ENCODE results near the gene EEA1.

DNA sequence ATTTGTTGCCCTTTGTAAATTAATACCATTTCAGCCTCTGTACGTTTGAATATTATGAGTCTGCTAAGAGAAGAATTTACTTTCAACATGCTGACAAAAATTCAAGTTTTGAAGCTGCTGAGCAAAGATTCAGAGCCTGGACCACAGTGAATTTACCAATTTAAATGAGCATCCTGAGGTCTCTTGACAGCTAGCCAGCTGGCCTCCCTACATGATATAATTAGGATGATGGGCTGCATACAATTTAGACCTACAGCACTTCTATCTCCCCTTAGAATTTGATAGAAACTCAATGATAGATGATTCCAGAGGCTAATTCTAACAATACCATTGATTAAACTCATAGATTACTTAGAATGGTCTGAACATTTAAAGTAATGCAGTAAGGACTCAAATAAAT is 10.0 kb upstream of the EEA1 start:
- TF ChIP-seq, protein P1, sequence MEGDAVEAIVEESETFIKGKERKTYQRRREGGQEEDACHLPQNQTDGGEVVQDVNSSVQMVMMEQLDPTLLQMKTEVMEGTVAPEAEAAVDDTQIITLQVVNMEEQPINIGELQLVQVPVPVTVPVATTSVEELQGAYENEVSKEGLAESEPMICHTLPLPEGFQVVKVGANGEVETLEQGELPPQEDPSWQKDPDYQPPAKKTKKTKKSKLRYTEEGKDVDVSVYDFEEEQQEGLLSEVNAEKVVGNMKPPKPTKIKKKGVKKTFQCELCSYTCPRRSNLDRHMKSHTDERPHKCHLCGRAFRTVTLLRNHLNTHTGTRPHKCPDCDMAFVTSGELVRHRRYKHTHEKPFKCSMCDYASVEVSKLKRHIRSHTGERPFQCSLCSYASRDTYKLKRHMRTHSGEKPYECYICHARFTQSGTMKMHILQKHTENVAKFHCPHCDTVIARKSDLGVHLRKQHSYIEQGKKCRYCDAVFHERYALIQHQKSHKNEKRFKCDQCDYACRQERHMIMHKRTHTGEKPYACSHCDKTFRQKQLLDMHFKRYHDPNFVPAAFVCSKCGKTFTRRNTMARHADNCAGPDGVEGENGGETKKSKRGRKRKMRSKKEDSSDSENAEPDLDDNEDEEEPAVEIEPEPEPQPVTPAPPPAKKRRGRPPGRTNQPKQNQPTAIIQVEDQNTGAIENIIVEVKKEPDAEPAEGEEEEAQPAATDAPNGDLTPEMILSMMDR (conservative IDR thresholded peaks at IDR 0.05; ENCODE audit: low read length): no peak
- TF ChIP-seq EZH2phosphoT487 (IDR thresholded peaks at IDR 0.05; ENCODE audit: borderline replicate concordance, low read depth, low read length): no peak
